Measurements from ENCODE around the gene SRGN. TPM values are rescaled to one million over a fixed set of nuclear protein-coding genes. Genes with fewer than 3 reads are reported as not detected.

The SRGN gene
- total RNA-seq, 2 donors from 2014 or later = 29.1 to 44.3 TPM

GRCh38 chr10:69056536-69057260, 31.2 kb upstream of the SRGN start:
- Histone ChIP-seq H3K27me3 (replicated peaks; ENCODE audit: insufficient read depth) (no peaks in the 10 kb centered on the region), H3K27ac (peak overlapping the region in 1 of 2 donors; percentile 23), H3K9me3 (no peaks in the 10 kb centered on the region), H3K4me1 (replicated peaks) (no peaks in the 10 kb centered on the region), H3K4me3 (no peak overlapping the region), H3K36me3 (no peaks in the 10 kb centered on the region)
- WGBS = 79% methylated on average over 14 of the region's 14 CpGs
- TF ChIP-seq, protein P1, sequence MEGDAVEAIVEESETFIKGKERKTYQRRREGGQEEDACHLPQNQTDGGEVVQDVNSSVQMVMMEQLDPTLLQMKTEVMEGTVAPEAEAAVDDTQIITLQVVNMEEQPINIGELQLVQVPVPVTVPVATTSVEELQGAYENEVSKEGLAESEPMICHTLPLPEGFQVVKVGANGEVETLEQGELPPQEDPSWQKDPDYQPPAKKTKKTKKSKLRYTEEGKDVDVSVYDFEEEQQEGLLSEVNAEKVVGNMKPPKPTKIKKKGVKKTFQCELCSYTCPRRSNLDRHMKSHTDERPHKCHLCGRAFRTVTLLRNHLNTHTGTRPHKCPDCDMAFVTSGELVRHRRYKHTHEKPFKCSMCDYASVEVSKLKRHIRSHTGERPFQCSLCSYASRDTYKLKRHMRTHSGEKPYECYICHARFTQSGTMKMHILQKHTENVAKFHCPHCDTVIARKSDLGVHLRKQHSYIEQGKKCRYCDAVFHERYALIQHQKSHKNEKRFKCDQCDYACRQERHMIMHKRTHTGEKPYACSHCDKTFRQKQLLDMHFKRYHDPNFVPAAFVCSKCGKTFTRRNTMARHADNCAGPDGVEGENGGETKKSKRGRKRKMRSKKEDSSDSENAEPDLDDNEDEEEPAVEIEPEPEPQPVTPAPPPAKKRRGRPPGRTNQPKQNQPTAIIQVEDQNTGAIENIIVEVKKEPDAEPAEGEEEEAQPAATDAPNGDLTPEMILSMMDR (IDR thresholded peaks at IDR 0.05) = no peak
- TF ChIP-seq POLR2A (IDR thresholded peaks at IDR 0.05) = no peak
- TF ChIP-seq POLR2AphosphoS5 (IDR thresholded peaks at IDR 0.05) = no peak
- intact Hi-C loops (cut with DNase I) = no loop called here
- no peak for DNase-seq (ENCODE audit: low spot score)

DNA sequence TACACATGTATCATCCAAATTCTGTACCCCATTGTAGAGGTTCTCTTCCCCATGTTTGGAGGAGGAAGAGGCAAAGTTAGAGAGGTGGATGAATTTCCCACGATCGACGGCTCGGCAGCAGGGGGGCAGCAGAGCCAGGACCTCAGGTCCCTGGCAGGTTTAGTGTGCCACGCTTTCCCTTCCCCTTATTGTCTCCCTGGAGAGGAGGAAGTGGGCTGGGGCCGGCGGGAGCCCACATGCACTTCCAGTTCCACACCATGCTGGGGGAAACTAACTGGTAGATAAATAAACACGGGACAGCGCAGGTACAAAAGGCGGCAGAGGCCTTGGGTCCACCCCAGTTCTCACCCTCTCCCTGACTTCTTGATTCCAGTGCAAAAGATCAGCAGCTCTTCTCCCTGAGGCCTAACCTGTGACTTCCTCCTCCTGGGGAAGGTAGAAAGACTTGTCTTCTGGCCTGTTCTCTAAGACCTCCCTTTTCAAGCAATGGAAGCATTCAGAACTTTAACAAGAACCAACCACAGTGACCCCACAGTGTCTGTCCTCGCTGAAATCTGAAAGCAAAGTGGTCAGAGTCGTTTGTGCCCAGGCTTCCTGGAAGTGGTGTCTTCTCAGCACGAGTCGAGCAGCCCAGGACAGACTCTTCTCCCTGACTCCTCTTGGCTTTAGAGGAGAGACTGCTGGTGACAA, 30.5 kb upstream of the SRGN start:
- Histone ChIP-seq H3K36me3 (no peaks in the 10 kb centered on the region), H3K4me3 (no peak overlapping the region), H3K4me1 (replicated peaks) (no peaks in the 10 kb centered on the region), H3K27ac (peak overlapping the region; percentile 23 to 36), H3K9me3 (no peaks in the 10 kb centered on the region), H3K27me3 (replicated peaks; ENCODE audit: insufficient read depth) (no peaks in the 10 kb centered on the region)
- intact Hi-C loops (cut with DNase I) = no loop called here
- TF ChIP-seq, protein P1 (IDR thresholded peaks at IDR 0.05) = no peak
- peak; percentile 22 for TF ChIP-seq POLR2AphosphoS5 (IDR thresholded peaks at IDR 0.05)
- 54% methylated on average over 14 of the region's 14 CpGs for WGBS
- DNase-seq (ENCODE audit: low spot score) = no peak

GRCh38 chr10:69057951-69058297, 30.0 kb upstream of the SRGN start:
- intact Hi-C loops (cut with DNase I) = no loop called here
- no peaks in the 10 kb centered on the region for H3K27me3 ChIP-seq (replicated peaks; ENCODE audit: insufficient read depth)
- no peak overlapping the region for H3K4me3 ChIP-seq
- peak overlapping the region; percentile 23 to 36 for H3K27ac ChIP-seq
- 0% methylated on average over 1 of the region's 1 CpG for WGBS
- TF ChIP-seq, protein P1 (IDR thresholded peaks at IDR 0.05) = no peak
- TF ChIP-seq POLR2A (IDR thresholded peaks at IDR 0.05) (no peak), POLR2AphosphoS5 (IDR thresholded peaks at IDR 0.05) (no peak)
- DNase-seq (ENCODE audit: low spot score) = no peak
- H3K36me3 ChIP-seq = no peaks in the 10 kb centered on the region
- H3K9me3 ChIP-seq = no peaks in the 10 kb centered on the region
- no peaks in the 10 kb centered on the region for H3K4me1 ChIP-seq (replicated peaks)

DNA sequence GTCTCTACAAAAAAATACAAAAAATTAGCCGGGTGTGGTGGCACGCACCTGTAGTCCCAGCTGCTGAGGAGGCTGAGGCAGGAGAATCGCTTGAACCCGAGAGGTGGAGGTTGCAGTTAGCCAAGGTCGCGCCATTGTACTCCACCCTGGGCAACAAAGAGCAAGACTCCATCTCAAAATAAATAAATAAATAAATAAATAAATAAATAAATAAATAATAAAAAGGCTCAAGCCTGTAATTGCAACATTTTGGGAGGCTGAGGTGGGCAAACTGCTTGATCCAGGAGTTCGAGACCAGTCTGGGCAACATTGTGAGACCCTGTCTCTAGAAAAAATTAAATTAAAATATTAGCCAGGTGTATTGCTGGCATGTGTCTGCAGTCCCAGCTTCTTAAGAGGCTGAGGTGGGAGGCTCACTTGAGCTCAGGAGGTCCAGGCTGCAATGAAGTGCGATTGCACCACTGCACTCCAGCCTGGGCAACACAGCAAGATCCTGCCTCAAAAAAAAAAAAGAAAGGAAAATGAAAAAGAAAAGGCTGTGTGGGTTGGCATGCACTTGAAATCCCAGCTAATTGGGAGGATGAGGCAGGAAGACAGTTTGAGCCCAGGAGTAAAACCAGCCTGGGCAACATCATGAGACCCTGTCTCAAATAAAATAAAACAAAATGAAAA, 27.6 kb upstream of the SRGN start:
- Histone ChIP-seq H3K27me3 (replicated peaks; ENCODE audit: insufficient read depth) (no peaks in the 10 kb centered on the region), H3K9me3 (no peaks in the 10 kb centered on the region), H3K27ac (no peak overlapping the region), H3K4me3 (no peak overlapping the region), H3K4me1 (replicated peaks) (no peaks in the 10 kb centered on the region), H3K36me3 (no peaks in the 10 kb centered on the region)
- TF ChIP-seq POLR2A (IDR thresholded peaks at IDR 0.05) = no peak
- TF ChIP-seq, protein P1 (IDR thresholded peaks at IDR 0.05) = no peak
- TF ChIP-seq POLR2AphosphoS5 (IDR thresholded peaks at IDR 0.05) = no peak
- intact Hi-C loops (cut with DNase I) = no loop called here
- 97% methylated on average over 8 of the region's 8 CpGs for WGBS
- DNase-seq (ENCODE audit: low spot score) = no peak
